Lung (tissue), 12 donors: Measurements from ENCODE around the gene CRYGD. TPM values are rescaled to one million over a fixed set of nuclear protein-coding genes. Genes with fewer than 3 reads are reported as not detected.

Experiments used
- ATAC-seq: fragments of 200-7000 bp; cut with Tn5 transposase; one replicate; pipeline ENCODE4 v1.9.1; 2020; ENCODE audit warnings: moderate number of reproducible peaks; ENCODE audit not compliant: insufficient read depth, low FRiP score
- DNase-seq, 3 donors: peaks; one replicate each; pipeline ENCODE4 v3.0.0-alpha.2; 2013 to 2017
- H3K27ac ChIP-seq, 2 donors: one replicate each; pipeline ENCODE4 v1.5.1; 2013; ENCODE audit warnings: mild to moderate bottlenecking in 2 of 2, moderate library complexity in 2 of 2, control low read depth in 1 of 2, inconsistent platforms in 1 of 2, low read depth in 1 of 2, low read length in 1 of 2
- H3K27me3 ChIP-seq, 3 donors: one replicate each; pipeline ENCODE4 v1.5.1; 2013; ENCODE audit warnings: low read length in 2 of 3; ENCODE audit not compliant: control insufficient read depth in 3 of 3, insufficient read depth in 3 of 3
- H3K36me3 ChIP-seq, 4 donors: one replicate each; pipeline ENCODE4 v1.5.1; 2013; ENCODE audit warnings: low read length in 4 of 4, mild to moderate bottlenecking in 1 of 4, moderate library complexity in 1 of 4; ENCODE audit not compliant: control insufficient read depth in 4 of 4, insufficient read depth in 4 of 4
- H3K4me1 ChIP-seq, 5 donors: one replicate each; pipeline ENCODE4 v1.5.1; 2013; ENCODE audit warnings: low read length in 5 of 5, mild to moderate bottlenecking in 2 of 5, moderate library complexity in 1 of 5; ENCODE audit not compliant: control insufficient read depth in 5 of 5, insufficient read depth in 5 of 5
- H3K4me3 ChIP-seq: one replicate; pipeline ENCODE4 v1.5.1; 2013; ENCODE audit warnings: mild to moderate bottlenecking, control low read depth, moderate library complexity
- H3K9ac ChIP-seq, 2 donors: one replicate each; pipeline ENCODE4 v1.5.1; 2013; ENCODE audit warnings: low read length in 2 of 2, control low read depth in 1 of 2; ENCODE audit not compliant: insufficient read depth in 1 of 2
- H3K9me3 ChIP-seq, 4 donors: one replicate each; pipeline ENCODE4 v1.5.1; 2013; ENCODE audit warnings: low read length in 3 of 4, mild to moderate bottlenecking in 1 of 4, moderate library complexity in 1 of 4; ENCODE audit not compliant: control insufficient read depth in 4 of 4, insufficient read depth in 3 of 4
- WGBS, 2 donors: extraction: QIAGEN DNeasy Blood & Tissue Kit; methylation state at CpG; one replicate each; pipeline ENCODE4 v1.1.7; 2013; 5-methylcytosine and 5-hydroxymethylcytosine counted together
- polyA plus RNA-seq, 2 donors: library from polyadenylated mRNA; stranded (reverse); fragments of 200-250 nt; gene quantifications; one replicate each; pipeline ENCODE4 v1.2.1, GENCODE V29; 2013
- total RNA-seq, 2 donors: library from RNA; depleted of rRNA in 1 of 2; stranded (reverse); fragments of >200 nt in 1 of 2; gene quantifications; one replicate each; pipeline ENCODE4 v1.2.1, GENCODE V29; 2014 to 2021
- TF ChIP-seq, protein P1 (sequence below): IDR thresholded peaks from 2 replicates; pipeline ENCODE4 v1.5.1; 2012; ENCODE audit warnings: mild to moderate bottlenecking; ENCODE audit errors: control extremely low read depth, extremely low read depth
- donor health status: control.
- donor health status: control.
- donor health status: Bipolar disorder and iron deficiency.
- donor health status: healthy.
- donor health status: DM: yes; HTN: yes; CAD: no.

The CRYGD gene
- total and polyA plus RNA-seq, 4 donors, result not detected

DNA sequence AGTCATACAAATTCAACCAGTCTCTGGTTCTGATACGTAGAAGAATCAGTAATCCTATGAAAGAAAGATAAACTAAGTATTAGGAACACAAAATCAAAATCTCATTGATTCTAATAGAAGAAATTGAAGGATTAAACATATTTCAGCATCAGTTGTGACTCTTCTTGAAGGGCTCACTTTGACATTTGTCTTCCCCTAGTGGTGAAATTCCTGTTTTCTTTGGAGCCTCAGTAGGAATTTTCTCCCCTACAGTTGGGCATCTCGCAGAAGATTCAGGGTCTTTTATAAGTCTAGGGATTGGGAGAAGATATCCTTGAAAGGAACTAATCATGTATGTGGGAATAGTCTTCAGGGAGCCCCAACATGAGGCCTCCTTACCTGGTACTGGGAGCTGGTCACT, 24.5 kb upstream of the CRYGD start:
- H3K27me3 ChIP-seq, result no peaks in the 10 kb centered on the region
- no peak for DNase-seq
- no peak overlapping the region for H3K9ac ChIP-seq
- WGBS, 2 donors, result 73 to 88% methylated on average over 2 of the region's 2 CpGs
- H3K9me3 ChIP-seq, result peaks cover 0 to 3% (median 0%) of the 10 kb centered on the region in 4 donors
- no peaks in the 10 kb centered on the region for H3K36me3 ChIP-seq
- TF ChIP-seq, protein P1, sequence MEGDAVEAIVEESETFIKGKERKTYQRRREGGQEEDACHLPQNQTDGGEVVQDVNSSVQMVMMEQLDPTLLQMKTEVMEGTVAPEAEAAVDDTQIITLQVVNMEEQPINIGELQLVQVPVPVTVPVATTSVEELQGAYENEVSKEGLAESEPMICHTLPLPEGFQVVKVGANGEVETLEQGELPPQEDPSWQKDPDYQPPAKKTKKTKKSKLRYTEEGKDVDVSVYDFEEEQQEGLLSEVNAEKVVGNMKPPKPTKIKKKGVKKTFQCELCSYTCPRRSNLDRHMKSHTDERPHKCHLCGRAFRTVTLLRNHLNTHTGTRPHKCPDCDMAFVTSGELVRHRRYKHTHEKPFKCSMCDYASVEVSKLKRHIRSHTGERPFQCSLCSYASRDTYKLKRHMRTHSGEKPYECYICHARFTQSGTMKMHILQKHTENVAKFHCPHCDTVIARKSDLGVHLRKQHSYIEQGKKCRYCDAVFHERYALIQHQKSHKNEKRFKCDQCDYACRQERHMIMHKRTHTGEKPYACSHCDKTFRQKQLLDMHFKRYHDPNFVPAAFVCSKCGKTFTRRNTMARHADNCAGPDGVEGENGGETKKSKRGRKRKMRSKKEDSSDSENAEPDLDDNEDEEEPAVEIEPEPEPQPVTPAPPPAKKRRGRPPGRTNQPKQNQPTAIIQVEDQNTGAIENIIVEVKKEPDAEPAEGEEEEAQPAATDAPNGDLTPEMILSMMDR, result no peak
- no peak overlapping the region for H3K4me3 ChIP-seq
- H3K27ac ChIP-seq, result no peak overlapping the region
- no peaks in the 10 kb centered on the region for H3K4me1 ChIP-seq
- ATAC-seq, result no peak

DNA sequence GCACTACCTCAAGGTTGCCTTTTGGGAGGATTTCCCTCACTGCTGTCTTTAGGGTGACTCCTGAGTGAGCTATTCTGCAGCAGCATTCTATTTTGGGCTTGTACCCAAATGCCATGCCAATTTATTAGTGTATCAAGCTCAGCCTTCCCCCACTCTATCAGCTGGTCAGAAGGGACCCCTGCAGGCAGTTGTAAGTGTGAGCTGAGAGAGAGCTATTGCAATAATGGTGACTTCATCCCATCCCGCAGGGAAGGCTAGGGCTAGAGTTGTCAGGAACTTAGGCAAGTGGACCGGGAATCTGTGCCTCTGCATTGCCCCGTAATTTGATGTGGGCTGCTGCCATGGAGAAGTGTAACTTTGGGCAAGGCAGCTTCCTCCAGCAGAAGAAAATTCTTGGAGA, 23.4 kb upstream of the CRYGD start:
- TF ChIP-seq, protein P1, result no peak
- Histone ChIP-seq H3K4me3 (no peak overlapping the region), H3K9ac (no peak overlapping the region), H3K36me3 (no peaks in the 10 kb centered on the region), H3K27ac (no peak overlapping the region), H3K27me3 (no peaks in the 10 kb centered on the region), H3K9me3 (peaks cover 0 to 3% (median 0%) of the 10 kb centered on the region in 4 donors), H3K4me1 (no peaks in the 10 kb centered on the region)
- 76 to 86% methylated on average over 3 of the region's 3 CpGs for WGBS, 2 donors
- DNase-seq, result no peak
- no peak for ATAC-seq

DNA sequence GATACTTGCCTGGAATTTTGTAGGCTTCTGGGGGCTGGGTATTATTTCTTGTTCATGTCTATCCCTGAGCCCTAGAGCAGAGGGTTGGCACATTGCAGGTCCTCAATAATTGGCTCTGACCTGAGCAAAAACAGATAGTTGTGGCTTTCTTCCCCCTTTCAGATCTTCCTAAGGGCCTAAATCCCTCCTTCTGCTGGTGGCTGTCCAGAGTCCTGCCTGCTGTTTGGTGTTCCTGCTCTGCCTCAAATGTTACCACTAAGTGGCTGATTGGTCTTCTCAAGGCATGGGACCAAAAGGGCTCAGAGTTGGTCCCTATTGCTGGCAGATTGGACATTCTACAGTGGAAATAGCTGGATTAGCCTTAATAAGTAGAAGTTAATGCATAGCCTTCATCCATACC, 22.7 kb upstream of the CRYGD start:
- ATAC-seq (no peak), DNase-seq (no peak)
- Histone ChIP-seq H3K27me3 (no peaks in the 10 kb centered on the region), H3K36me3 (no peaks in the 10 kb centered on the region), H3K4me3 (no peak overlapping the region), H3K9me3 (peaks cover 0 to 3% (median 0%) of the 10 kb centered on the region in 4 donors), H3K4me1 (no peaks in the 10 kb centered on the region), H3K9ac (no peak overlapping the region), H3K27ac (no peak overlapping the region)
- TF ChIP-seq, protein P1, result no peak

DNA sequence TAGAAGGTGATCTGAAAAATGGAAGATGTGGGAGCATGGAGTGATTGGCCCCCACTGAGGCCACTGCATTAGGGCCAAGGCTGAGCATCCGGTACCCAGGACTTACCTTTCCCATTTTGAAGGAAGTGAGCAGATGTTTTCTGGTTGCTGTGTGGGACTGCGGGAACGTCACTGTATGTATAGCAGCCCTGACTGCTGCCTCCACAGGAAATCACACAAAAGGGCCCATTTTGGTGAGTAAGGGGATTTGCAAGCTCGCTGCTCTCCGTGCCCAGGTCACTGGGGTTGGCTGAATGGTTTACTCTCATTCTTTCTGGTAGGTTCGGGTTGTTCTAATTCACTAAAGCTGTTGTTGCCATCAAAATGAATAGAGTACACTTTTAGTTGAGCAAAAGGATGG, 21.7 kb upstream of the CRYGD start, which contains the start of gene CRYGB:
CRYGB (minus strand) TSS at position 153 of the 400 bp plus-strand sequence; CDS start at position 115, 38 bp downstream.
- H3K27ac ChIP-seq, result no peak within 1 kb of the TSS
- DNase-seq, result no peak
- no peaks in the 10 kb centered on the region for H3K27me3 ChIP-seq
- TF ChIP-seq, protein P1, result no peak
- H3K4me1 ChIP-seq, result no peaks in the 10 kb centered on the region
- no peak for ATAC-seq
- no peak within 1 kb of the TSS for H3K4me3 ChIP-seq
- peaks cover 0 to 3% (median 0%) of the 10 kb centered on the region in 4 donors for H3K9me3 ChIP-seq
- no peaks in the 10 kb centered on the region for H3K36me3 ChIP-seq
- WGBS, 2 donors, result 64 to 88% methylated on average over 6 of the region's 6 CpGs
- no peak within 1 kb of the TSS for H3K9ac ChIP-seq
